Left lung (tissue), 10 donors: ENCODE measurements around the gene CRHBP. TPM values are rescaled to one million over a fixed set of nuclear protein-coding genes. Genes with fewer than 3 reads are reported as not detected.

Experiments used
- ATAC-seq: fragments of 200-7000 bp; cut with Tn5 transposase; one replicate; pipeline ENCODE4 v1.9.1; 2020; ENCODE audit warnings: moderate library complexity
- DNase-seq, 4 donors: peaks; one replicate each; pipeline ENCODE4 v3.0.0-alpha.2; 2013 to 2020
- H3K27ac ChIP-seq, 2 donors: fragments of 200-600 bp; sonication (generic) in 1 of 2; one replicate each; pipeline versions ENCODE4 v1.5.0 to v1.8.0; 2020 to 2021
- H3K27me3 ChIP-seq, 2 donors: fragments of 200-600 bp; sonication (generic) in 1 of 2; one replicate each; pipeline versions ENCODE4 v1.5.0 to v1.8.0; 2020 to 2021
- H3K36me3 ChIP-seq, 2 donors: fragments of 200-600 bp; sonication (generic) in 1 of 2; one replicate each; pipeline versions ENCODE4 v1.5.0 to v1.8.0; 2020 to 2021
- H3K4me1 ChIP-seq, 2 donors: fragments of 200-600 bp; one replicate each; pipeline ENCODE4 v1.8.0; 2021
- H3K4me3 ChIP-seq, 2 donors: fragments of 200-600 bp; sonication (generic) in 1 of 2; one replicate each; pipeline versions ENCODE4 v1.5.0 to v1.8.0; 2020 to 2021; ENCODE audit warnings: mild to moderate bottlenecking in 1 of 2
- H3K9me3 ChIP-seq, 2 donors: fragments of 200-600 bp; sonication (generic) in 1 of 2; one replicate each; pipeline versions ENCODE4 v1.5.0 to v1.8.0; 2020 to 2021
- intact Hi-C, 2 donors: fragments of 100-400 bp; cut with DNase I; formaldehyde crosslinking; loops; one replicate each; pipeline versions ENCODE4 v1.11.2 to v1.14.2; 2022
- polyA plus RNA-seq, 6 donors: library from polyadenylated mRNA; unstranded; fragments of 120-200 nt; gene quantifications; one replicate each; pipeline ENCODE4 v1.2.1, GENCODE V29; 2013; ENCODE audit not compliant: insufficient read length in 6 of 6
- total RNA-seq, 2 donors: library from RNA; stranded (reverse); fragmentation: NEBNext Ultra II Directional; extraction: Animal tissue kit (Norgen Biotek cat#: 25700); gene quantifications; one replicate each; pipeline ENCODE4 v1.2.1, GENCODE V29; 2021
- TF ChIP-seq, protein P1 (sequence below), 2 donors: fragments of 200-600 bp; sonication (generic) in 1 of 2; IDR thresholded peaks; one replicate each; pipeline versions ENCODE4 v1.5.0 to v1.8.0; 2021; ENCODE audit warnings: antibody characterized with exemption in 2 of 2
- donor health status: DM: no; HTN: yes; CAD: no.
- donor health status: DM: no; HTN: no; CAD: no.

The CRHBP gene
- total and polyA plus RNA-seq, 8 donors: 0.22 to 0.72 (median 0.50) TPM; not detected in 2

DNA sequence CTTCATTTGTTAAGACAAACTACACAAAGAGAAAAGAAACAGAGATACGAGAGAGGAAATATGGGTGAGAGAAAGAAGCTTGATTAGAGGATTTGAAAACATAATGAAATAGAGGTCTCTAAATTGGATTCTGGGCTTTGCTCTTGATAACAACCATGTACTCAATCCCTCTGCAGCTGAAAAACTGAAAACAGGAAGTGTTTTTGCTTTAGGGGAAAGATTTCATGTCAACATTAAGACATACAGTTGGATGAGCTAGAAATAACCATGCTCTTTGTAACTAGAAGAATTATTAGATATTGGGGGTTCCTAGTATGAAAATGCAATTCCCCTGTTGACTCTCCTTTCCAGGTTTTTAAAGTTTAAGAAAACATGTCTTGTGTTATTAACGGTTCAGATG is 21.9 kb downstream of the CRHBP start:
- no peaks in the 10 kb centered on the region for H3K27me3 ChIP-seq
- H3K27ac ChIP-seq: no peak overlapping the region
- intact Hi-C loops: no loop called here
- DNase-seq (no peak), ATAC-seq (no peak)
- TF ChIP-seq, protein P1, sequence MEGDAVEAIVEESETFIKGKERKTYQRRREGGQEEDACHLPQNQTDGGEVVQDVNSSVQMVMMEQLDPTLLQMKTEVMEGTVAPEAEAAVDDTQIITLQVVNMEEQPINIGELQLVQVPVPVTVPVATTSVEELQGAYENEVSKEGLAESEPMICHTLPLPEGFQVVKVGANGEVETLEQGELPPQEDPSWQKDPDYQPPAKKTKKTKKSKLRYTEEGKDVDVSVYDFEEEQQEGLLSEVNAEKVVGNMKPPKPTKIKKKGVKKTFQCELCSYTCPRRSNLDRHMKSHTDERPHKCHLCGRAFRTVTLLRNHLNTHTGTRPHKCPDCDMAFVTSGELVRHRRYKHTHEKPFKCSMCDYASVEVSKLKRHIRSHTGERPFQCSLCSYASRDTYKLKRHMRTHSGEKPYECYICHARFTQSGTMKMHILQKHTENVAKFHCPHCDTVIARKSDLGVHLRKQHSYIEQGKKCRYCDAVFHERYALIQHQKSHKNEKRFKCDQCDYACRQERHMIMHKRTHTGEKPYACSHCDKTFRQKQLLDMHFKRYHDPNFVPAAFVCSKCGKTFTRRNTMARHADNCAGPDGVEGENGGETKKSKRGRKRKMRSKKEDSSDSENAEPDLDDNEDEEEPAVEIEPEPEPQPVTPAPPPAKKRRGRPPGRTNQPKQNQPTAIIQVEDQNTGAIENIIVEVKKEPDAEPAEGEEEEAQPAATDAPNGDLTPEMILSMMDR (IDR thresholded peaks at IDR 0.05): no peak
- no peaks in the 10 kb centered on the region for H3K9me3 ChIP-seq
- H3K4me3 ChIP-seq: no peak overlapping the region
- H3K36me3 ChIP-seq: no peaks in the 10 kb centered on the region
- H3K4me1 ChIP-seq: no peaks in the 10 kb centered on the region

DNA sequence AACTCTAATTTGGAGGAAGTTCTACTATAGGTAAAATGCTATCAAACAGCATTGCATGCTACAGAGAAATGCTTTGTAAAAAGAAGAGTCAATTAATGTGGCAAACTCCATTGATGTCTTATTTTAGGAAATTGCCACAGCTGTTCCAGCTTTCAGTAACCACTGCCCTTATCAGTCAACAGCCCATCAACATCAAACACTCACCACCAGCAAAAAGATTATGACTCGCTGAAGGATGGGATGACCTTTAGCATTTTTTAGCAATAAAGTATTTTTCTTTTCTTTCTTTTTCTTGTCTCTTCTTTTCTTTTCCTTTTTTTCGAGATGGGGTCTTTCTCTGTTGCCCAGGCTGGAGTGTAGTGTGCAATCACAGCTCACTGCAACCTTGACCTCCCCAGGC is 26.0 kb downstream of the CRHBP start:
- H3K27me3 ChIP-seq: no peaks in the 10 kb centered on the region
- no peak overlapping the region for H3K27ac ChIP-seq
- ATAC-seq: no peak
- TF ChIP-seq, protein P1 (IDR thresholded peaks at IDR 0.05): no peak
- no peaks in the 10 kb centered on the region for H3K9me3 ChIP-seq
- no peaks in the 10 kb centered on the region for H3K36me3 ChIP-seq
- H3K4me3 ChIP-seq: no peak overlapping the region
- no peaks in the 10 kb centered on the region for H3K4me1 ChIP-seq
- no peak for DNase-seq
- intact Hi-C loops: no loop called here

DNA sequence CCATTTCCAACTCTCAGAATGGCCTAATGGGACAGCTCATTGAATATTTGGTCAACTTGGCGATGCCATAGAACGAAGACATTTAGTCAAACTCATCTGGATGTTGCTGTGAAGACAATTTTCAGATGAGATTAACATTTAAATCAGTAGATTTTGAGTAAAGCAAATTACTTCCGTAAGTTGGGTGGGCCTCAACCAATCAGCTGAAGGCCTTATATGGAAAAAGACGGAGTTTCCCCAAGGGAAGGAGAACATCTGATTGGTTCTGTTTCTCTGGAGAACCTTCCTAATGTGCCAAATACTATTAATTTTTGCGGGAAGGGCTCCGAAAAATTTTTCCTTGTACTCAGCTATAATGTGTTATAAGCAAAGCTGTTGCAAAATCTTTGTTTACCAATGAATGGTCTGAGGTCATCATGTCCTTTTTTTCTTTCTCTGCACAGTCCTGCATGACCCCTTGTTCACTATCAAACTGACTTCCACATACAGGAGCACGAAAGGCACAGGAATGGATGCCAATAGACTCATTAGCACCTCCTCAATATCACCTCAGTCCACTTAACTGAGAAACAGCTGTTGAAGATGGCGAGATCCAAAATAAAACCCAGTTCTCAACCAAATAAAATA is 27.8 kb downstream of the CRHBP start:
- intact Hi-C loops: no loop called here
- Histone ChIP-seq H3K4me1 (no peaks in the 10 kb centered on the region), H3K27me3 (no peaks in the 10 kb centered on the region), H3K36me3 (no peaks in the 10 kb centered on the region), H3K4me3 (no peak overlapping the region), H3K9me3 (no peaks in the 10 kb centered on the region), H3K27ac (no peak overlapping the region)
- no peak for ATAC-seq
- TF ChIP-seq, protein P1 (IDR thresholded peaks at IDR 0.05): no peak
- DNase-seq: no peak

DNA sequence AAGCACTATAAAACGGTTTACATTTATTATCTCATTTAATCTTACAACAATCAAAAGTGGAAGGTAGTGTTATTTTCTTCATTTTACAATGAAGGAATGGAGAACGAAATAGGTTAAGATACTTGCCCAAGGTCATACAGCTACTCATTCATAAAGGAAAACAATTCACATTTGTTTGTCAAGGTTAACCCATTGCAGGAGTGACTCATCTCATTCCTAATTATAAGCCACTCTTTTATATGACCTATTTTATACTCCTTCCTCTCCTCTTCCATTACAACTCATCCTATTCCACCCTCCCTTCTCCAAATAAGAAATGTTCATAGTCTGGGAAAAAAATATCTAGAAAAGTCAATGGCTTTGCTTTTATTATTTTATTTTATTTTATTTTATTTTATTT is 29.6 kb downstream of the CRHBP start:
- Histone ChIP-seq H3K9me3 (no peaks in the 10 kb centered on the region), H3K27me3 (no peaks in the 10 kb centered on the region), H3K4me3 (no peak overlapping the region), H3K36me3 (no peaks in the 10 kb centered on the region), H3K27ac (no peak overlapping the region), H3K4me1 (no peaks in the 10 kb centered on the region)
- DNase-seq (no peak), ATAC-seq (no peak)
- intact Hi-C loops: no loop called here
- TF ChIP-seq, protein P1 (IDR thresholded peaks at IDR 0.05): no peak

DNA sequence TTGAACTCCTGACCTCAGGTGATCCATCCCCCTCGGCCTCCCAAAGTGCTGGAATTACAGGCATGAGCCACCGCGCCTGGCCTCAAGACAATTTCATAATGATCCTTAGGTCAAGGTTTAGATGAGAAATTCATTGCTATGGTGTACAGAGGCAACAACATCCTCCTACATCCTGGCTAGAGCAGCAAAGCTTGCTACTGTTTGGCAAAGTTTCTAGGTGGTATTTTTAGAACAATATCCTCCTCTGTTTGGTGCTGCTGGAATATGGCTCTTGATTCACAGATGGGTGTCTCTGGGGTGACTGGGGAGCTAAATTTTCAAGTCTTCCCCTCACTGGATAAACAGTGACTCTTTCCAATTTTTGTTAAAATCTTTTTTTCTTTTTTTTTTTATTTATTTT is 30.6 kb downstream of the CRHBP start:
- Histone ChIP-seq H3K4me1 (no peaks in the 10 kb centered on the region), H3K27me3 (no peaks in the 10 kb centered on the region), H3K27ac (no peak overlapping the region), H3K9me3 (no peaks in the 10 kb centered on the region), H3K36me3 (no peaks in the 10 kb centered on the region), H3K4me3 (no peak overlapping the region)
- ATAC-seq (no peak), DNase-seq (no peak)
- TF ChIP-seq, protein P1 (IDR thresholded peaks at IDR 0.05): no peak
- intact Hi-C loops: no loop called here
